H1 (cell line): Measurements from ENCODE around the gene MAGI1. TPM values are rescaled to one million over a fixed set of nuclear protein-coding genes. Genes with fewer than 3 reads are reported as not detected.

ENCODE experiments used
- POU5F1 ChIP-seq: IDR thresholded peaks from 2 replicates; pipeline ENCODE4 v1.6.1; 2011; ENCODE audit warnings: low read depth, mild to moderate bottlenecking, low read length, moderate library complexity
- polyA plus RNA-seq, 7 experiments: library from polyadenylated mRNA; depleted of rRNA in 3 of 7; stranded (reverse) in 5 of 7; unstranded in 2 of 7; fragments of >200 nt in 5 of 7; fragments of 200-250 nt in 2 of 7; gene quantifications; 1 replicate in 5 of 7; 2 replicates in 1 of 7; 4 replicates in 1 of 7; pipeline versions ENCODE4 v1.2.1 to v1.2.3, GENCODE V29; 2011 to 2013; ENCODE audit warnings: missing spikeins in 2 of 7, mixed read lengths in 2 of 7
- total RNA-seq: library from RNA; stranded (reverse); fragmentation: NEBNext Ultra II Directional; extraction: Animal tissue kit (Norgen Biotek cat#: 25700); gene quantifications from 2 replicates; pipeline ENCODE4 v1.2.1, GENCODE V29; 2021

Gene MAGI1
- total and polyA plus RNA-seq, 2 of the 8 experiments (the other 6 are each of a cell fraction or from before 2014, with no cell fraction given), result 19.8 to 78.0 TPM

DNA sequence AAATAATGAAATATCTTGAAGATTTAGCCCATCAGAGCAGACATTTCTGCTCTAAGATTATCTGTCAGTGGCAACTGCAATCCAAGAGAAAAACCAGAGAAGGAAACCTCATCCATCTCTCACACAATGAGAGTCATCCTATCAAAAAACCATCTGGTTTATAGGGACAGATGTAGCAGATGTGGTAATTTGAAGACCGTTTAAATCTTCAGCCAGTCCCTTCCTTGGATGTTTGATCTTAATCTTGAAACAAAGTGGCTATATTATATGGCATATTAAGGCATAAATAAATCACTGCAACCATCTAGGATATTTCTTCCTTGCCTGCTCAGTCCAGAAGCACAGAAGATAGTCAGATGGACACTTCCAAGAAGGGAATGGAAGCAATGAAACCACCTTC, 305.3 kb downstream of the MAGI1 start (continued):
- no peak for TF ChIP-seq POU5F1
